ENCODE results near the gene NUP98.

- TF ChIP-seq EZH2 (IDR thresholded peaks at IDR 0.05; ENCODE audit: low read length, unreplicated experiment): no peak
- TF ChIP-seq CTCF (conservative IDR thresholded peaks at IDR 0.05; ENCODE audit: low read depth, low read length): no peak
Measured at GRCh38 chr11:3662856-3663255, 134.5 kb downstream of the NUP98 start.
